B cell (primary cell): ENCODE results near the gene PLTP. TPM values are rescaled to one million over a fixed set of nuclear protein-coding genes. Genes with fewer than 3 reads are reported as not detected.

Source experiments
- ATAC-seq: fragments of 200-7000 bp; cut with Tn5 transposase; one replicate; pipeline ENCODE4 v1.10.0; 2021; ENCODE audit warnings: low read depth, mild to moderate bottlenecking, moderate number of reproducible peaks, moderate library complexity
- CTCF ChIA-PET: fragments of 350-600 bp; sonication (Branson Sonifier 250); formaldehyde crosslinking; loops from one replicate; lab custom pipeline; 2021; ENCODE audit warnings: antibody characterized with exemption, inconsistent platforms; lab: Charles Lee
- POLR2A ChIA-PET: fragments of 350-600 bp; sonication (Branson Sonifier 250); formaldehyde crosslinking; loops from one replicate; lab custom pipeline; 2021; ENCODE audit warnings: antibody characterized with exemption; lab: Charles Lee
- DNase-seq: peaks from one replicate; pipeline ENCODE4 v3.0.0; 2013
- H2AFZ ChIP-seq: 2 replicates; pipeline ENCODE4 v1.6.1; 2012; ENCODE audit warnings: mild to moderate bottlenecking, low read depth, low read length; ENCODE audit not compliant: insufficient read depth, poor library complexity, severe bottlenecking
- H3K27ac ChIP-seq, 2 donors: 1 replicate in 1 of 2; 2 replicates in 1 of 2; pipeline ENCODE4 v1.5.1; 2012 to 2013; ENCODE audit warnings: low read length in 2 of 2, mild to moderate bottlenecking in 2 of 2, moderate library complexity in 1 of 2
- H3K27me3 ChIP-seq, 4 experiments: fragments of 200-600 bp in 1 of 4; sonication (generic) in 1 of 4; replicated peaks in 1 of 4; 1 replicate in 2 of 4; 2 replicates in 2 of 4; pipeline versions ENCODE4 v1.6.1 to v1.7.0; 2013 to 2016; ENCODE audit warnings: low read length in 3 of 4, mild to moderate bottlenecking in 2 of 4, mixed read lengths in 1 of 4, moderate library complexity in 1 of 4; ENCODE audit not compliant: insufficient read depth in 4 of 4, control insufficient read depth in 3 of 4; ENCODE audit errors: control extremely low read depth in 1 of 4
- H3K36me3 ChIP-seq, 2 experiments: replicated peaks in 1 of 2; 1 replicate in 1 of 2; 2 replicates in 1 of 2; pipeline versions ENCODE4 v1.6.1 to v1.7.1; 2013; ENCODE audit warnings: low read length in 1 of 2; ENCODE audit not compliant: insufficient read depth in 2 of 2, control insufficient read depth in 1 of 2; ENCODE audit errors: control extremely low read depth in 1 of 2, extremely low read depth in 1 of 2
- H3K4me1 ChIP-seq, 2 donors: fragments of 200-600 bp in 1 of 2; sonication (generic) in 1 of 2; 1 replicate in 1 of 2; 2 replicates in 1 of 2; pipeline versions ENCODE4 v1.5.1 to v1.6.1; 2013 to 2017; ENCODE audit warnings: low read length in 2 of 2; ENCODE audit not compliant: control insufficient read depth in 2 of 2, insufficient read depth in 2 of 2
- H3K4me2 ChIP-seq: replicated peaks from 2 replicates; pipeline ENCODE3; 2012; ENCODE audit warnings: mild to moderate bottlenecking, low read depth, low read length; ENCODE audit not compliant: poor library complexity, severe bottlenecking
- H3K4me3 ChIP-seq, 5 experiments: fragments of 200-600 bp in 1 of 5; sonication (generic) in 1 of 5; 1 replicate in 3 of 5; 2 replicates in 2 of 5; pipeline versions ENCODE4 v1.5.1 to v1.7.0; 2011 to 2016; ENCODE audit warnings: low read length in 4 of 5, mild to moderate bottlenecking in 4 of 5, low read depth in 2 of 5, control low read depth in 1 of 5, moderate library complexity in 1 of 5; ENCODE audit not compliant: insufficient read depth in 1 of 5; ENCODE audit errors: control extremely low read depth in 1 of 5, extremely low read depth in 1 of 5
- H3K79me2 ChIP-seq: fragments of 200-600 bp; sonication (generic); one replicate; pipeline ENCODE4 v1.6.0; 2016; ENCODE audit warnings: low read length; ENCODE audit not compliant: control insufficient read depth, insufficient read depth
- H3K9ac ChIP-seq: fragments of 200-600 bp; sonication (generic); 2 replicates; pipeline ENCODE4 v1.6.1; 2017; ENCODE audit warnings: mild to moderate bottlenecking, low read length, moderate library complexity
- H3K9me3 ChIP-seq, 3 donors: one replicate each; pipeline versions ENCODE4 v1.6.1 to v1.7.1; 2013; ENCODE audit warnings: low read length in 2 of 3; ENCODE audit not compliant: control insufficient read depth in 2 of 3, insufficient read depth in 1 of 3; ENCODE audit errors: control extremely low read depth in 1 of 3
- H4K20me1 ChIP-seq: 2 replicates; pipeline ENCODE4 v1.6.0; 2012; ENCODE audit warnings: mild to moderate bottlenecking, low read length; ENCODE audit not compliant: insufficient read depth, control insufficient read depth, poor library complexity, severe bottlenecking
- H3K27ac Mint-ChIP-seq: one replicate; pipeline ENCODE4 v1.8.0; 2021; ENCODE audit warnings: mixed read lengths
- H3K27me3 Mint-ChIP-seq: one replicate; pipeline ENCODE4 v1.8.0; 2021; ENCODE audit warnings: mixed read lengths
- H3K4me1 Mint-ChIP-seq: one replicate; pipeline ENCODE4 v1.8.0; 2021; ENCODE audit warnings: mixed read lengths
- H3K4me3 Mint-ChIP-seq: one replicate; pipeline ENCODE4 v1.8.0; 2021; ENCODE audit warnings: mixed read lengths
- H3K9me3 Mint-ChIP-seq: one replicate; pipeline ENCODE4 v1.8.0; 2022; ENCODE audit warnings: mixed read lengths; ENCODE audit not compliant: insufficient read depth
- CTCF ChIP-seq: fragments of 200-600 bp; IDR thresholded peaks from one replicate; pipeline ENCODE4 v1.8.0; 2022; ENCODE audit warnings: antibody characterized with exemption, mild to moderate bottlenecking
- EZH2 ChIP-seq: IDR thresholded peaks from 2 replicates; pipeline ENCODE4 v1.6.1; 2012; ENCODE audit warnings: borderline replicate concordance, low read depth, mild to moderate bottlenecking, moderate library complexity, low read length; ENCODE audit not compliant: insufficient read depth, poor library complexity, severe bottlenecking
- WGBS: methylation state at CpG from one replicate; pipeline ENCODE4 v1.1.5; 2013; ENCODE audit warnings: missing lambda C conversion rate; ENCODE audit not compliant: insufficient coverage; 5-methylcytosine and 5-hydroxymethylcytosine counted together
- intact Hi-C: fragments of 100-400 bp; cut with micrococcal nuclease; formaldehyde crosslinking; loops from one replicate; pipeline ENCODE4 v1.10.0; 2022
- polyA plus RNA-seq: library from polyadenylated mRNA; depleted of rRNA; stranded (reverse); fragments of >200 nt; gene quantifications from 2 replicates; pipeline ENCODE4 v1.2.3, GENCODE V29; 2012
- total RNA-seq, 2 donors: library from RNA; stranded (reverse); fragments of 120-200 nt in 1 of 2; gene quantifications; 1 replicate in 1 of 2; 2 replicates in 1 of 2; pipeline versions ENCODE4 v1.2.3 to v1.2.4, GENCODE V29; 2013 to 2022

PLTP gene
- total and polyA plus RNA-seq, 2 donors (not counting 1 experiment from before 2014, with no cell fraction given), result 1.4 to 4.0 TPM

DNA sequence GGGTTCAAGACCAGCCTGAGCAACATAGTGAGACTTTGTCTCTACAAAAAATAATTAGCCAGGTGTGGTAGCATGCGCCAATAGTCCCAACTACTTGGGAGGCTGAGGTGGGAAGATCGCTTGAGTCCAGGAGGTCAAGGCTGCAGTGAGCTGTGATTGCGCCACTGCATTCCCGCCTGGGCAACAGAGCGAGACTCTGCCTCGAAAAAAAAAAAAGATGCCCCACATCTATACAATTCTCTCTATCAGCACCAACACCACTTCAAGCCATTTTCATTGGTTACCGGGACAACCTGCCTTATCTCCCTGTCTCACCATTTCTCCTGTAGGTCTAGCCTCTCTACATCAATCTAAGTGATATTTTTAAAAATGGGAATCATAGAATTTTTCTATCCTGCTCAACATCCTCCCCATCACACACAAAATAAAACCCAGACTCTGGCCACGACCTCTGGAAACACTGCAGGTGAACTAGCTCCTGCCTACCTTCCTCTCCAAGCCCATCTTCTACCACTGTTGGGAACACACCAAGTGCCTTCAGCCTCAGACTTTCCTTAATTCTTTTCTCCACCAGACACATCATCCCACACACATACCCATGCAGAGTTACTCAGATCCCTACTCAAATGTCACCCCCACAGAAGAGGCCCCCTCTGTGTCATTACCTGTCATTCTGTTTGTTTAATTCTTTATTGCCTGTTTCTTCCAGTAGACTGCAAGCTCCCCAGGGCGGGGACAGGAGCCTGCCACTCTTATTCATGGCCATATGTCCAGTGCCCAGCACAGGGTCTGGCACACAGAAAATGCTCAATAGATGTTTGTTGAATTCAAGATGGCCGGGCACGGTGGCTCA, 9.6 kb upstream of the PLTP start:
- H3K9me3 Mint-ChIP-seq, result no peaks in the 10 kb centered on the region
- intact Hi-C loops, result no loop called here
- H3K9me3 ChIP-seq, result no peaks in the 10 kb centered on the region
- no peak overlapping the region for H2AFZ ChIP-seq
- H3K4me2 ChIP-seq, result no peak overlapping the region
- TF ChIP-seq CTCF (no peak), EZH2 (no peak)
- H3K4me3 ChIP-seq, result no peak overlapping the region
- H3K9ac ChIP-seq, result no peak overlapping the region
- WGBS, result 88% methylated on average over 8 of the region's 11 CpGs
- no peaks in the 10 kb centered on the region for H4K20me1 ChIP-seq
- no peak overlapping the region for H3K4me3 Mint-ChIP-seq
- ChIA-PET CTCF (interaction anchor here (1.5 kb wide), 1 partner anchor 16 kb away, joined by 7 read pairs; no protein-coding TSS in a partner anchor), POLR2A (no interaction called here)
- peaks cover 0 to 25% (median 2%) of the 10 kb centered on the region in 4 experiments for H3K27me3 ChIP-seq
- DNase-seq (no peak), ATAC-seq (no peak)
- peaks cover 28% of the 10 kb centered on the region for H3K27me3 Mint-ChIP-seq
- H3K27ac Mint-ChIP-seq, result no peak overlapping the region
- H3K4me1 Mint-ChIP-seq, result no peaks in the 10 kb centered on the region
- no peaks in the 10 kb centered on the region for H3K4me1 ChIP-seq
- no peak overlapping the region for H3K27ac ChIP-seq
- no peaks in the 10 kb centered on the region for H3K79me2 ChIP-seq
- H3K36me3 ChIP-seq, result no peaks in the 10 kb centered on the region
